ENCODE results near the gene ACAN. TPM values are rescaled to one million over a fixed set of nuclear protein-coding genes. Genes with fewer than 3 reads are reported as not detected.

Gene ACAN
- total RNA-seq, 1 experiment from 2014 or later: 0.27 TPM

DNA sequence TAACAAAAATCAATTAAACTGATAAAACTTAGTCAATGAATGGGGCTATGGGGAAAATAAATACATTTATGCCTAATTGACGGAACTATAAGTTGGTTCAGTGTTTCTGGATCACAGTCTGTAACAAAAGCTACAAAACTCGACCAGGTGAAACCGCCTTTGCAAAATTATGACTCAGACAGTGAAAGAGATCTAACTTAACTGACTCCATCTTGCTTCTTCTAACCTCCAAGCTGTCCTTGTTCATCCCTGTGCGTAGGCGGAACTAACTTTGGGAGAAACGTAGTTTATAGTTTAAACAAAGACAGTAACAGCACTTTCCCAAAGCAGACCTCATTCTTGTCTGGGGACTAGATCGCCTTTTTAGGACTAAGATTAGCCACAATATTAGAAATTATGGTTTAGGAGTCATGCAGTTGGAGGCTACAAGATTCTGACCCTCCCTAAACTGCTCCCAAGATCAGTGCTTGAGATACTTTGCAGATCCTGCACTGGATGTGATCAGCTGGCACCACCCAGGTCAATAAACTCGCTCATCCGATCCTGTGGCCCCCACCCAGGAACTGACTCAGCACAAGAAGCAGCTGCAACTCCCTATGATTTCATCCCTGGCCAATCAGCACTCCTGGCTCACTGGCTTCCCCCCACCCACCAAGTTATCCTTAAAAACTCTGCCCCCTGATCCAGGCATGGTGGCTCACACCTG lies 117.1 kb downstream of the ACAN start:
- peak; percentile 32 for DNase-seq (ENCODE audit: low read depth)

DNA sequence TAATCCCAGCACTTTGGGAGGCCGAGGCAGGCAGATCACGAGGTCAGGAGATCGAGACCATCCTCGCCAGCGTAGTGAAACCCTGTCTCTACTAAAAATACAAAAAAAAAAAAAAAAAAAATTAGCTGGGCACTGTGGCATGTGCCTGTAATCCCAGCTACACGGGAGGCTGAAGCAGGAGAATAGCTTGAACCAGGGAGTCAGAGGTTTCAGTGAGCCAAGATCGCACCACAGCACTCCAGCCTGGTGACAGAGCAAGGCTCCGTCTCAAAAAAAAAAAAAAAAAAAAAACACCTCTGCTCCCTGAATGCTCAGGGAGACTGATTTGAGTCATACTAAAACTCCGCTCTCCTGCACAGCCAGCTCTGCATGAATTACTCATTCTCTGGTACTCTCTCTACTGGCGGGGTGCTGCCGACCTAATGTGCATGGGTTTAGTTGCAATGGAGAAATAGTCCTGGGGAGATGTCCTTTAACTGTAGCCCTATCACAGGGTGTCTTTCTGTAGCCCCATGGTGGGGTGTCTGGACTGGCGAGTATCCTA lies 117.7 kb downstream of the ACAN start:
- DNase-seq (ENCODE audit: low read depth): peak; percentile 84

Other genes with a start within 250 kb of the ACAN start
- 137 and 162 TPM in 2 replicates for gene AEN, start 182.1 kb upstream of the ACAN start, total RNA-seq (2014; rRNA removed; shearing (Covaris generic))
- gene ISG20, start 164.4 kb upstream of the ACAN start, total RNA-seq (2014; rRNA removed; shearing (Covaris generic)): 39.1 and 48.9 TPM in 2 replicates
- 9.7 and 10.0 TPM in 2 replicates for gene HAPLN3, start 92.1 kb downstream of the ACAN start, total RNA-seq (2014; rRNA removed; shearing (Covaris generic))
- 18.7 and 27.6 TPM in 2 replicates for gene MFGE8, start 109.9 kb downstream of the ACAN start, total RNA-seq (2014; rRNA removed; shearing (Covaris generic))

Measured in HT1080 (cell line).